SH-SY5Y (cell line): ENCODE data around the gene MRPL9.

Source experiments
- GATA2 ChIP-seq: IDR thresholded peaks from 2 replicates; pipeline ENCODE4 v1.6.1; 2011; ENCODE audit warnings: mild to moderate bottlenecking, low read depth, low read length
- GATA3 ChIP-seq: IDR thresholded peaks from 2 replicates; pipeline ENCODE4 v1.6.1; 2011; ENCODE audit warnings: low read depth, mild to moderate bottlenecking, low read length, moderate library complexity

DNA sequence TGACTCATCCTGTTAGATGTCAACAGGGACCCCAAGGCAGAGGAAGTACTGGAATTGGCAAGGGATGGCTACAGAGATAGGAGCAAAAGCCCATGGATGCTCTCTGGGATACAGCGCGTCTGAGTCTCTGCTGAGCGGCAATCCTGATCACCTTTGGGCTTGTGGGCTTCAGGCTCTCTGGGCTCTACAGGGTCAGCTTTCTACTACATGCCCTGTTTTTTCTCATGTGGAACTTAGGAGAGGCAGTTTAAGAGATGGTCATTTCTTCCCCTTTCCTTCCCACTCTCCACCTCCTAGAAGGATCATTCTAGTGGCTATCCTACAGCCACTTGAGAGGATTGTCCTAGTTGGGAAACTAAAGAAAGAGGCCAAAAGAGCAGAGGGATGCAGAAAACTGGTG lies 40.6 kb upstream of the MRPL9 start:
- no peak for TF ChIP-seq GATA2
- TF ChIP-seq GATA3 = no peak
